ENCODE results near the gene METRNL.

Gene METRNL, protein sequence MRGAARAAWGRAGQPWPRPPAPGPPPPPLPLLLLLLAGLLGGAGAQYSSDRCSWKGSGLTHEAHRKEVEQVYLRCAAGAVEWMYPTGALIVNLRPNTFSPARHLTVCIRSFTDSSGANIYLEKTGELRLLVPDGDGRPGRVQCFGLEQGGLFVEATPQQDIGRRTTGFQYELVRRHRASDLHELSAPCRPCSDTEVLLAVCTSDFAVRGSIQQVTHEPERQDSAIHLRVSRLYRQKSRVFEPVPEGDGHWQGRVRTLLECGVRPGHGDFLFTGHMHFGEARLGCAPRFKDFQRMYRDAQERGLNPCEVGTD

DNA sequence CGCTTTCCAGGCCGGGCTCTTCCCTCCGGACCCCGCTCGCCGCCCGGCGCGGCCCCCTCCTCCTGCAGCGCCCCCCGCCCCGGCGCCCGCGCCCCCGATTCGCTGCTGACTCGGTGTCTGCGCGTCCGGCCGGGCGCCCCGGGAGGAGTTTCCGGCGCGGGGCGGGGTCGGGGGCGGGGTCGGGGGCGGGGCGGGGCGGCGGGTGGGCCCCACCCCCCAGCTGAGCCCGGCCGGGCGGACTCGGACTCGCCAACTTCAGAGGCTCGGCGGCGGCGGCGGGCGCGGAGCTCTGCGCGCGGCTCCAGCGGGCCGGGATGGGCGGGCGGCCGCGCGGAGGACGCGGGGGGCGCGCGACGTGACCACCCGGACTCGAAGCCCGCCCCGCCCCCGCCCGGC is at the start of gene METRNL:
Gene METRNL (plus strand): TSS at position 258 of the 396 bp plus-strand sequence. CDS start 207 bp downstream, outside the sequence.
- DNase-seq: peak; percentile 85

DNA sequence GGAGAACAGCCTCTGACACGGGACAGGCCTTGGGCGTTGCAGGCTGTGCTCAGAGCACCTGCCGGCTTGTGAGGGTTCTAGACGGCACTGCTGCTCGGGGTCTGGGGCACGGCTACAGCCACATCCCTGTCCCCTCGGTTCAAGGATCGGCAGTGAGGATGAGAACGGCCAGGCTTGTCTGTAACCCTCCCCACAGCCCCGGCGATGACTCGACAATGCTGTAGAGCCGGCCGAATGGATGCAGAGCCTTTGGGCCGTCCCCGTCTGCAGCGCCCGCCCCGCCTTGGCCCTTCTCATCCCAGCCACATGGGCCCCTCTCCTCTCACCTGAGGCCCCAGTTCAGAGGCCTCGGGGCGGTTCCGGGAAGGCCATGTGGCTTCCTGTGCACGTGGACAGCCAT is 49.0 kb upstream of the METRNL start:
- DNase-seq: peak; percentile 48

DNA sequence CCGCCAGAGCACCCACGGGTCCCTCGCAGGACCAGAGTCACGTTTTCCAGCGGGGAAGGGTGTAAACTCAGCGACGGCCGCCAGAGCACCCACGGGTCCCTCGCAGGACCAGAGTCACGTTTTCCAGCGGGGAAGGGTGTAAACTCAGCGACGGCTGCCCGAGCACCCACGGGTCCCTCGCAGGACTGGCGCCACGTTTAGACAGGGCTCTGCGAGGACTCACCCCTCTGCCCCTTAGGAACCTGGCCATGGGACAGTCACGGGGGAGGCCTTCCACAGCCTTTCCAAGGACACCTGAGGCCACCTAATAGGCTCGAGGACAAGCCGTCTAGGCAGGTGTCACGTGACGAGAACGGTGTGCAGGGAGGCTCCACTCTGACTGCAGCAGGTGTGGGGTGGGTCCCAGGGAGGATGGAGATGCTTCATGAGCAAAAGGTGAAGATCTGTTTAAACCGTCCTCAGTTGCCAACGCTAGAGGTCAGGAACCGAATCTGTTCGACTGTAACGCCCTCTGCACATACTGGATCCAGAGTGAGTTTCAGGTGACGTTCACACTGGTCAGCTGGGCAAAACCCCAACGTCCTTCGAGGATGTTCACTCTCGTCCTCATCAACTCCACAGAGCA is 48.0 kb upstream of the METRNL start:
- DNase-seq: peak; percentile 57

DNA sequence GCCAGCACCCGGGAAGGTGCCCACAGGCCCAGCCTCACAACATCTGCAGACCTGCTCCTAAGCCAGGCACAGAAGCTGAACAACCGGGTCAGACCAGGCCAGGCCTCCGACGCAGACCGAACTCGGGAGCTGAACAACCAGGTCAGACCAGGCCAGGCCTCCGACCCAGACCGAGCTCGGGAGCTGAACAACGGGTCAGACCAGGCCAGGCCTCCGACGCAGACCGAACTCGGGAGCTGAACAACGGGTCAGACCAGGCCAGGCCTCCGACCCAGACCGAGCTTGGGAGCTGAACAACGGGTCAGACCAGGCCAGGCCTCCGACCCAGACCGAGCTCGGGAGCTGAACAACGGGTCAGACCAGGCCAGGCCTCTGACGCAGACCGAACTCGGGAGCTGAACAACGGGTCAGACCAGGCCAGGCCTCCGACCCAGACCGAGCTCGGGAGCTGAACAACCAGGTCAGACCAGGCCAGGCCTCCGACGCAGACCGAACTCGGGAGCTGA is 47.4 kb upstream of the METRNL start:
- DNase-seq: peak; percentile 36

DNA sequence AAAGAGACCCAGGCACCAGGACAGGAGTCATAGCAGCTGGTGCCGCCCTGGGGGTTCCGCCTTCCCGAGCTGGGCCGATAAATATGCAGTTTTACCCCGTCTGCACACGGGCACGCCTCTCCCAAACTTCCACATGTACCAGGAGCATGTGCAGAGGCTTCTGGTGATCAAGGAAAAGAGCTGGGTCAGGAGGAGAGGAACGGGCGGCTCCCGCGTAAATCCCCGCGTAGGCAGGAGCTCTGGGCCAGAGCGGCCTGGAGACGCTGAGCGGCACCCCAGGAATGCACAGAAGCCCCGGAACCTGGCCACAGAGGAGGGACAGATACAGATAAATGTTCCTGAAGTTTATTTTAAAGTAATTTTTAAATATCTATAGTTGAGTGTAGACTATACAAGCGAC is 46.6 kb upstream of the METRNL start:
- DNase-seq: peak; percentile 16

DNA sequence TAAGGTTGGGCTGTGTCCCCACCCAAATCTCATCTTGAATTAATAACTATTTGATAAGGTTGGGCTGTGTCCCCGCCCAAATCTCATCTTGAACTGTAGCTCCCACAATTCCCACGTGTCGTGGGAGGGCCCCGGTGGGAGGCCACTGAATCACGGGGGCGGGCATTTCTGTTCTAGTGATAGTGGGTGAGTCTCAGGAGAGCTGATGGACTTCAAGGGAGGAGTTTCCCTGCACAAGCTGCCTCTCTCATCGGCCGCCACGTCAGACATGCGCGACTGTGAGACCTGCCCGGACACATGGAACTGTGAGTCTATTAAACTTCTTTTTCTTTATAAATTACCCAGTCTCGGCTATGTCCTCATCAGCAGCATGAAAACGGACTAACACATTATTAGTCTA is 44.9 kb upstream of the METRNL start:
- peak; percentile 50 for DNase-seq

DNA sequence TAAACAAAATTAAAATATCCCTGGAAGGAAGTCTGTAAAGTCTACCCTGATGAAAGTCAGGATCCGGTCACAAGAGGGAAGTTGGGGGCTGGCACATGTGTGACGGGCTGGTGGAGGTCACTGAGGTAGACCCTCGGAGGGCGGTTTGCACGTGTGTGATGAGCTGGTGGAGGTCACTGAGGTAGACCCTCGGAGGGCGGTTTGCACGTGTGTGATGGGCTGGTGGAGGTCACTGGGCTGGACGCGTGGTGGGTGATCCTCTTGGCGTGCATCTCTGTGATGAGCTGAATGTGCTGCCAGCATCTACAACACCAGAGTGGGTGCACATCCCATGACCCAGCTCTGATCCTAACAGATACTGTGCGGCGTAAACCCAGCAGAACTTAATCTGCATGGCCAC is 43.7 kb upstream of the METRNL start:
- peak; percentile 39 for DNase-seq

DNA sequence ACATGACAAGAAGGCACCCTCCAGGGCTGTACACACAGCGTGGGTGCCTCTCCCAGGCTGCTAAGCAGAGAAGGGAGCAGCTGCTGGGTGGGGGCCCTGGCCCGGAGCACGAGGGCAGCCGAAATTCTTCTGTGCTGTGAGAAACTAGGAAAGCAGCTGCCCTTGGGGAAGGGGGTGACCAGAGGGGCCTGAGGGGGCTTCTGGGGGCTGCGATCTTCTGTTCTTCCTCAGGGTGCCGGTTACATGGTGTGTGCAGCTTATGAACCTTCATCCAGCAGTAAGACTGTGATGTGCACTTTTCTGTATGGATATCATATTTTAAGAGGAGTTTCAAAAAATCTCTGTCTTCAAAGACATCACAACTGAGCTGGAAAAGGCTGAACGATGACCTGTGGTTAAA is 43.2 kb upstream of the METRNL start:
- DNase-seq: peak; percentile 4

DNA sequence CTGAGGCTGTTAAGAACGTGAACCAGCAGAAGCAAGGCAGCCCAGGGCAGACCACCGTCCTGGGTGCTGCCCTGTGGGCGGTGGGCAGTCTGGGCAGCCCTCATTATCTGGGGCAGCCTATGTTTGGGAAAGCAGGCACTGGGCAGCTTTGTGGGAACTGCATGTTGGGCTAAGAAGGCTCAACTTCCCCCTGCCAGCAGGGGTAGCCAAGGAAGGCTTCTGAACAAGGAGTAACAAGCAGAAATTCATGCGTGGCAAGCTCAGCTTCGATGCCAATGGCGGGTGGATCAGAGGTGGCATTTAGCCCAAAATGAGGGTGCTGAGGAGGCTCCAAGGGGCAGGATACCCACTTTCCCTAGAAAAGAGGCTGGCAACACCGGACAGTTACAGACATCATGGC is 42.7 kb upstream of the METRNL start:
- DNase-seq: peak; percentile 38

DNA sequence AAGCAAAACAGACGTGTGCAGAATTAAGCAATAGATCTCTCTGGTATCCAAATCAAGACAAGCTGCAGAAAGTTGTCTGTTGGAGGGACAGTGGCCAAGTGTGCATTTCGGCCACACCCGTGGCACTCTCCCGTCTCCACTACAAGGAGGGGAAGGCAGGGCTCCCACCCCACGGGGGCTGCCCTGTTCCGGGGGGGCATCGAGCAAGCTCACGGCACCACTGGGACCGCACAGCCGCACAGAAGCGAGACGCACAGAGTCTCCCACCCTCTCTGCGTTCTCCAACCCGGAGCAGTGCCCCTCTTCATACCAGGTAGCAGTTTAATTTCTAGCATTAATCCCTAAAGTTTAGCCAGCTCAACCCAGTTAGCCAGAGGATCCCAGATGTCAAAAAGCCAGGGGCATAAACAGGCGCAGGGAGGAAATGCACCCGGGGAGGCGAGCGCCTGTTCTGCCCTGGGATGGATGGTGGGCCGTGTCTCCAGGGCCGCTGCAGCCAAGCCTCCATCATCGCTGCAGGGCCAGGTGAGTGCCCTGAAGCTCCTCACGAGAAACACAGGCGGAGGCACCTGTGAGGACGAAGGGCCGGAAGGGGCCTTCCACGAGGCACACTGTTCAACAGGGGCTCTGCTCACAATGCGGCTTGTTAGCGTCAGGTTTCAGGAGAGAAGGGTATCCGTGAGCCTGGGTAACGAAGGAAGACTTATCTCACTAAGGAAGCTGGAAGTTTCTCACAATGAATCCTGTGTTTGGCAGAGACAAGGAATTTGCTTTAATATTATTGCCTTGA is 42.1 kb upstream of the METRNL start:
- DNase-seq: peak; percentile 39

DNA sequence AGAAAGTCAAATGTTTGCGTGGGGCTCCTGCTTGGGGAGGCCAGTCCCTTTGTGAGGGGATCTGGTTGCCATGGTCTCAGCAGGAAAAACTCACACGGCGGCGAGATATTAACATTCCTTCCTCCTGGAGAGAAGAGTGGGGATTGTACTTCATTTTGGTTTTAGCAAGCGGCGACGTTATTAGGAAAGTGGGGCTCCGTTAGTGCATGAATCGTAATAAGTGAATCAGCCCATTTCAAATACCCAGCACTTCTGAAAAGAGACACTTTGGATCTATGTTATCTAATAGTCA is 41.6 kb upstream of the METRNL start:
- peak; percentile 9 for DNase-seq

DNA sequence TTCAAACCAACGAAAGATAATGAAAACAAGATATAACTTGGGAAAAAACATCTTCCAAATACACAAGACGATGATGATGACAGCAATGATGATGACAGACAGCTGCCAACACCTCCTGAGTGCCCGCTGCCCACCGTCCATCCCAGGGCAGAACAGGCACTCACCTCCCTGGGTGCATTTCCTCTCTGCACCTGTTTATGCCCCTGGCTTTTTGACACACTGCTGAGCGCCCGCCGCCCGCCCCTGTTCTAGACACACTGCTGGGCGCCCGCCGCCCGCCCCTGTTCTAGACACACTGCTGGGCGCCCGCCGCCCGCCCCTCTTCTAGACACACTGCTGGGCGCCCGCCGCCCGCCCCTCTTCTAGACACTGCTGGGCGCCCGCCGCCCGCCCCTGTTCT is 40.4 kb upstream of the METRNL start:
- peak; percentile 31 for DNase-seq

DNA sequence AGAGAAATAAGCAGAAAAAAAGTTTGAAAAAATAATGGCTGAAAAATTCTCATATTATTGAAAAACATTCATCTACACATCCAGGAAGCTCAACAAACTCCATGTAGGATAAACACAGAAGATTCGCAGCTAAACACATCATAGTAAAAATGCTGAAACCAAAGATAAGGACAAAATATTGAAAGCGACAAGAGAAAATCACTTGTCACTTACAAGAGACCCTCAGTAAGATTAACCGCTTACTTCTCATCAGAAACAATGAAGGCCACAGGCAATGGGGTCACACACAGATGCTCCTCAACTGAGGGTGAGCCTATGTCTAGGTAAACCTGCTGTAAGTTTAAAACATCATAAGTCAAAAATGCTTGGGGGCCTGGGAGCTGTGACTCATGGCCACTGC is 38.1 kb upstream of the METRNL start:
- DNase-seq: peak; percentile 13

DNA sequence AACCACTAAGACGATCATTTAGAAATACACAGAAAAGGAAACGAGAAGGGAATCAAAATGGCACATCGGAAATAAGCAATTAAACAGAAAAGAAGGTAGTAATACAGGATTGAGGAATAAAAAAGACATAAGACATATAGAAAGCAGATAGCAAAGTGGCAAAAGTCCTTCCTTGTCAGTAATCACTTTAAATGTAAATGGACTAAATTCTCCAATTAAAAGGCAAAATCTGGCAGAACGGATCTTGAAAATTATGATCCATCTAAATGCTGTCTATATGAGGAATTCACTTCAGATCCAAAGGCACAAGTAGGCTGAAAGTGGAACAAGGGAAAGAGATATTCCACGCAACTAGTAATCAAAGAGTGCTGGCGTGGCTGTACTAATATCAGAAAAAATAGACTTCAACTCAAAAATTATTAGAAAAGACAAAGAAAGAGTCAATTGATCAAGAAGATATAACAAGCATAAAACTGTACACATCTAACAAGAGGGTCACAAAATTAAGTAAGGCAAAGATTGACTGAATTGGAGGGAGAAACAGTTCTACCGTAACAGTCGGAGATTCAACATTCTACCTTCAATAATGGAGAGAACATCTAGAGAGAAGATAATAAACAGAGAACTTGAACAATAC is 36.8 kb upstream of the METRNL start:
- no peak for DNase-seq

DNA sequence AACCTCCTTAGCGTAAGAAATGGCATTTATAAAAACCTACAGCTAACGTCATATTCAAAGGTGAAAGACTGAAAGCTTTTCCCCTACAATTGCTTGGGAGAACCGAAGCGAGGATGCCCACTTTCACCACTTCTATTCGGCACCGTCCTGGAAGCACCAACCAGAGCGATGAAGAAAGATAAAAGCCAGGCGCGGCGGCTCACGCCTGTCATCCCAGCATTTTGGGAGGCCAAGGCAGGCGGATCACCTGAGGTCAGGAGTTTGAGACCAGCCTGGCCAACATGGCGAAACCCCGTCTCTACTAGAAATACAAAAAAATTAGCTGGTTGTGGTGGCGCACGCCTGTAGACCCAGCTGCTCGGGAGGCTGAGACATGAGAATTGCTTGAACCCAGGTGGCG is 34.9 kb upstream of the METRNL start:
- DNase-seq: peak; percentile 48

DNA sequence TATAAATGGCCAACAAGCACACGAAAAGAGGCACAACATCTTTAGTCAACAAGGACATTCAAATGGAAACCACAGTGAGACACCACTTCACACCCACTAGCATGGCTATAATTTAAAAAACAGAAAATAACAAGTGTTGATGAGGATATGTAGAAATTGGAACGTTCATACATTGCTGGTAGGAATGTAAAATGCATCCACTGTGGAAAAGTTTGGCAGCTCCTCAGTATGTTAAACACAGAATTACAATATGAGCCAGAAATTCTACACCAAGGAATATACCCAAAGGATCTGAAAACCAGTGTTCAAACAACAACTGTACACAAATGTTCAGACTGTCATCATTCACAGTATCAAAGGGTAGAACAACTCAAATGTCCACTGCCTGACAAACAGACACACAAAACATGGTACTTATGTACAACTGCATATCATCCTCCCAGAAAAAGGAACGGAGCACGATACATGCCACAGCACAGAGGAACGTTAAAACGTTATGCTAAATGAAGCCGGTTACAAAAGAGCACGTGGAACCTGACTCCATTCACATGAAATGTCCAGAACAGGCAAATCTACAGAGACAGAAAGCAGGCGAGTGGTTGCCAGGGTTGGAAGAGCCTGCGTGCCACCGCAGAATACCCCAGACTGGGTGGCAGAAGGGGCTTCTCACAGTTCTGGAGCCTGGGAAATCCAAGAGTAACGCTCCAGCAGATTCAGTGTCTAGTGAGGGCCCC is 32.8 kb upstream of the METRNL start:
- peak; percentile 25 for DNase-seq

DNA sequence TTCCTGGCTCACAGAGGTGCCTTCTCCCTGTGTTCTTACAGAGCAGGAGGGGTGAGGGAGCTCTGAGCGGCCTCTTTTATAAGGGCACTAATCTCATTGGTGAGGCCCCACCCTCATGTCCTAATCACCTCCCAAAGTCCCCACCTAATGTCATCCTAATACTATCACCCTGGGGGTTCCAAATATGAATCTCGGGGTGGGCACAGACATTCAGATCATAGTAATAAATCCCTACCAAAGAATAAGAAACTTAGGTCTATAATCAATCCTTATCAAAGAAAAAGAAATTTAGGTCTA is 32.3 kb upstream of the METRNL start:
- no peak for DNase-seq

DNA sequence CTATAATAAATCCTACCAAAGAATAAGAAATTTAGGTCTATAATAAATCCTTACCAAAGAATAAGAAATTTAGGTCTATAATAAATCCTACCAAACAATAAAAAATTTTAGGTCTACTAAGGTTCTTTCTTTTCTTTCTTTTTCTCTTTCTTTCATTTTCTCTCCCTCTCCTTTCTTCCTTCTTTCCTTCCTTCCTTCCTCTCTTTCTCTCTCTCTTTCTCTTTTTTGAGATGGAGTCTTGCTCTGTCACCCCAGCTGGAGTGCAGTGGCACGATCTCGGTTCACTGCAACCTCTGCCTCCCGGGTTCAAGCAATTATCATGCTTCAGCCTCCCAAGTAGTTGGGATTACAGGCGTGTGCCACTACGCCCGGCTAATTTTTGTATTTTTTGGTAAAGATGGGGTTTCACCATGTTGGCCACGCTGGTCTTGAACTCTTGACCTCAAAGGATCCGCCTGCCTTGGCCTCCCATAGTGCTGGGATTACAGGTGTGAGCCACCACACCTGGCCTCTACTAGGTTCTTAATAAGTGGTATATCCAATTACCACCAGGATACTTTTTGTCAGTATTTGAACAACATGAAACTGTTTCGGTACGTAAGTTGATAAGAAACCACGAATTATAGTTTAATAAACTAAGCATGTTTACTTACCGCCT is 31.5 kb upstream of the METRNL start:
- DNase-seq: peak; percentile 54

DNA sequence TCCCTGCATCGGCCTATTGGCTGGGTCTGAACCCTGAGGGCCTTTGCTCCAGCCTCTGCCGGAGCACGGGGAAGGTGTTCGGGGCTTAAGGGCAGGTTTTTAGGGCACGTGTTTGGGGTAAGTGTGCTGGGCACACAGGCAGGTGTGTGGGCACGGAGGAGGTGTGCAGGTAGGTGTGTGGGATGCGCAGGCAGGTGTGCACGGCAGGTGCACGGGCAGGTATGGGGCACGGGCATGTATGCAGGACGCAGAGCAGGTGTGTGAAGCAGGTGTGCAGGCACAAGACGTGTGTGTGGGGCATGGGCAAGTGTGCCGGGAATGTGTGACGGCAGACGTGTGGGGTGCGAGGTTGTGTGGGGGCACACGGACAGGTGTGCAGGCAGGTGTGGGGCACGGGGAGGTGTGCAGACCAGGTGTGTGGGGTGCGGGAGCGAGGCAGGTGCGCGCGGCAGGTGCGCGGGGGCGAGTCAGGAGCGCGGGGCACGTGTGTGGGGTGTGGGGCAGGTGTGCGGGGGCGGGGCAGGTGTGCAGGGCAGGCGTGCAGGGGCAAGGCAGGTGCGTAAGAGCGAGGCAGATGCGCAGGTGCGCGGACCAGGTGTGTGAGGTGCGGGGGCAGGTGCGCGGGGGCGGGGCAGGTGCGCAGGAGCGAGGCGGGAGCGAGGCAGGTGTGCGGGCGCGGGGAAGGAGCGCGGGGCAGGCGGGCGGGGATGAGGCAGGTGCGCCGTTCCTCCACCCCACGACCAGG is 28.6 kb upstream of the METRNL start:
- DNase-seq: no peak

DNA sequence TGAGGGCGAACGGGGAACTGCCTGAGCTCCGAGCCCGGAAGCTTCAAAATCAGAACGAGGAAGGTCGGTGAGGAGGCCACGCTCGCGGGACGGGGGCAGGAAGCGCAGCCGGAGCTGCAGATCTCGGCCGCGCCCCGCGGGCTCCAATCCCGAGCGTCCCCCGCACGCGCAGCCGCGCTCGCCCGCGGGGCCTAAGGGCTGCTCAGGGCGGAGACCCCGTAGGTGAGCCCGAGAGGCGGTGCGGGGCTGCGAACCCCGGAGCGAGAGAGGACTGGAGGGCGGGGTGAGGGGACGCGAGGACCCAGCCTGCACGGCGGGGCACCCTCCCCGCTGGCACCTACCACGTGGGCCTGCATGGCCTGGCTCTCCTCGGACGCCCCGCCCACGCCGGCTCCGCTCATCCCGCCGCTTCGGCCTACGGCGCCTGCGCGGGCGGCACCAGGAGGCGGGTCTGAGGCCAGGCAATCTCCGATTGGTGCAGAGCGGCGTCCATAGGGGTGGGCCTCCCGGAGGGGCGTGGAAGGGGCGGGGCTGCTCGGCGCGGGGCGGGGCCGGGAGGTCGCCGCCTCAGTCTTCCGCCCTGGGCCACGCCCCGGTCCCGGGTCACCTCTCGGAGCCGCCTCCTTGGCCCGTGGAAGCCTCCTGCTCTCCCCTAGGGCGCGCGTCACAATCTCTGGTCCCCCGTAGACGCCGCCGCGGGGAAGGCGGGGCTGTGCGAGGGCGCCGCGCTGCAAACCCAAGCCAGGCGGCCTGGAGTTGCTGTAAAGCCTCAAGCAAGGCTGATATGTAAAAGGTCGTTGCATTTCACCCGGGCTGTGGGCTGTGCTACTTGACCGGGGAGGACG is 27.8 kb upstream of the METRNL start:
- peak; percentile 98 for DNase-seq

DNA sequence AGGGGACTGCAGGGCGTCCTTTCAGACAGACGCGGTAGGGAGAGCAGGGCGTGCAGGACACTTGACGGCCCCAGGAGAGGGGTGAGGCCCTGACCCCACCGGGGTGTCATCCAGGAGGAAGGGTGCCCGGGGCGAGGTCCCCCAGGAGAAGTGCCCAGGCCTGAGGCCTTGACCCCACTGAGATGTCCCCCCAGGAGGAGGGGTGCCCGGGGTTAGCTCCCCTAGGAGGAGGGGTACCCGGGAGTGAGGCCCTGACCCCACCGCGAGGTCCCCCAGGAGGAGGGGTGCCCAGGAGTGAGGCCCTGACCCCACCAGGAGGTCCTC is 27.2 kb upstream of the METRNL start:
- DNase-seq: no peak
